ENCODE measurements around the gene ITPKB. TPM values are rescaled to one million over a fixed set of nuclear protein-coding genes. Genes with fewer than 3 reads are reported as not detected.
"Not testable (repeated sequence)": the region's sequence is repeated elsewhere in the genome, so short reads cannot be mapped to it uniquely, and the experiment has no call there.

The ITPKB gene
- total and polyA plus RNA-seq, 8 donors: 25.0 to 38.7 (median 32.6) TPM

DNA sequence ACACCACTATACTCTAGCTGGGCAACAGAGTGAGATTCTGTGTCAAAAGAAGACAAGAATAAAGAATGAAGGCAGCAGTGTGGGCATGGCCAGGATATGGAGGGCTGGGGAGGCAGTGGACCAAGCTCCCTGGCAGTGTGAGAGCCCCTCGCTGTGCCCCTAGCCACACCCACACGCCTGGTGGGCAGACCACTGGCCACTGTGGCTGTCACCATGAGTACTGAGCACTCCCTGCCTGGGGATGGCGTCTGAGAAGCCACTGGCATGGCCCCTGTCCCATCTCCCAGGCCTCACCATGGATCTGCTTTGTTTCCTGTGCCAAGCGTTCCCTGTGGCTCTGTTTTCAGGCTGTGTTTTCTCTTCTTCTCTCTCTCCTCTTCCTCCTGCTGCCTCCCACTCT lies 138.8 kb downstream of the ITPKB start:
- Histone ChIP-seq H3K36me3 (no peaks in the 10 kb centered on the region), H3K4me3 (no peak overlapping the region), H3K27ac (no peak overlapping the region), H3K27me3 (no peaks in the 10 kb centered on the region), H3K4me1 (peaks cover 3 to 14% of the 10 kb centered on the region in 2 donors), H3K9me3 (peaks cover 0 to 2% of the 10 kb centered on the region in 2 donors)
- DNase-seq: no peak
- TF ChIP-seq, protein P1, sequence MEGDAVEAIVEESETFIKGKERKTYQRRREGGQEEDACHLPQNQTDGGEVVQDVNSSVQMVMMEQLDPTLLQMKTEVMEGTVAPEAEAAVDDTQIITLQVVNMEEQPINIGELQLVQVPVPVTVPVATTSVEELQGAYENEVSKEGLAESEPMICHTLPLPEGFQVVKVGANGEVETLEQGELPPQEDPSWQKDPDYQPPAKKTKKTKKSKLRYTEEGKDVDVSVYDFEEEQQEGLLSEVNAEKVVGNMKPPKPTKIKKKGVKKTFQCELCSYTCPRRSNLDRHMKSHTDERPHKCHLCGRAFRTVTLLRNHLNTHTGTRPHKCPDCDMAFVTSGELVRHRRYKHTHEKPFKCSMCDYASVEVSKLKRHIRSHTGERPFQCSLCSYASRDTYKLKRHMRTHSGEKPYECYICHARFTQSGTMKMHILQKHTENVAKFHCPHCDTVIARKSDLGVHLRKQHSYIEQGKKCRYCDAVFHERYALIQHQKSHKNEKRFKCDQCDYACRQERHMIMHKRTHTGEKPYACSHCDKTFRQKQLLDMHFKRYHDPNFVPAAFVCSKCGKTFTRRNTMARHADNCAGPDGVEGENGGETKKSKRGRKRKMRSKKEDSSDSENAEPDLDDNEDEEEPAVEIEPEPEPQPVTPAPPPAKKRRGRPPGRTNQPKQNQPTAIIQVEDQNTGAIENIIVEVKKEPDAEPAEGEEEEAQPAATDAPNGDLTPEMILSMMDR (IDR thresholded peaks at IDR 0.05): no peak
- intact Hi-C loops (cut with DNase I): loop anchor here in 1 of 2 donors (10.0 kb wide), 1 partner anchor 175 kb away; no protein-coding TSS in a partner anchor
- ATAC-seq: no peak

DNA sequence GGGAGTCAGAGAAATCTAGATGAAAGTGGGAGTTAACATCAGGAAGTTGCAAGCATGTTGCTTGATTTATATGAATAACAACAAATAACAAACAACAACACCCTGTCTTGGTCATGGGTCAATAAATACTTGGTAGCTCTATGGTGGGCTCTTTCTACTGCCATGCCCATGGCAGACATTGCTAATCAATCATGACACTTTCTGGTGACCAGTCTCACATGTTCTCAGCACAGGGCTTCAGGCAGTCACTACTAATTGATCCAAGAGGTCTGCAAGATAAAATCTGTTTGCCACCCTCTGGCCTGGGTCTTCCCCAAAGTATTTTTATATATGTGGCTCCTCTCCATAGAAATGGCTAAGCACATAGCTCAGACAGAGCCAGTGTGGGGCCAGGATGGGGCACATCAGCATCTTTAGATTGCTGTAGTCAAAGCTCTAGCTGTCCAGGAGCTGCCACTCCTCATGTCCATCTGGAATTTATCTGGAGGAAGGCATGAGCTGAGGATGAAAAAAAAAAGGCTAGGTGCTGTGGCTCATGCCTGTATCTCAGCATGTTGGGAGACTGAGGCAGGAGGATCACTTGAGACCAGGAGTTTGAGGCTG lies 139.3 kb downstream of the ITPKB start:
- Histone ChIP-seq H3K27ac (no peak overlapping the region), H3K36me3 (no peaks in the 10 kb centered on the region), H3K27me3 (no peaks in the 10 kb centered on the region), H3K9me3 (peaks cover 0 to 2% of the 10 kb centered on the region in 2 donors), H3K4me3 (no peak overlapping the region), H3K4me1 (peaks cover 3 to 14% of the 10 kb centered on the region in 2 donors)
- ATAC-seq: no peak
- intact Hi-C loops (cut with DNase I): loop anchor here in 1 of 2 donors (10.0 kb wide), 1 partner anchor 175 kb away; no protein-coding TSS in a partner anchor
- TF ChIP-seq, protein P1 (IDR thresholded peaks at IDR 0.05): no peak
- DNase-seq: no peak

DNA sequence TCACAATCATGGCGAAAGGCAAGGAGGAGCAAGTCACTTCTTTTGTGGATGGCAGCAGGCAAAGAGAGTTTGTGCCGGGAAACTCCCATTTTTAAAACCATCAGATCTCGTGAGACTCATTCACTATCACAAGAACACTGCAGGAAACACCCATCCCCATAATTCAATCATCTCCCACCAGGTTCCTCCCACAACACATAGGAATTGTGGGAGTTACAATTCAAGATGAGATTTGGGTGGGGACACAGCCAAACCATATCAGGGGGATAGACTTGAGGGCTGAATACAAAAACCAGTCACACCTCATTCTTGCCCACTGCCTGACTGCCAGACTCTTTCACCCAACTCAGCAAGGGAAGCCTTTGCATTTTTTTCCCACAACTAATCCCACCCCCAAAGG lies 140.1 kb downstream of the ITPKB start:
- H3K27me3 ChIP-seq; DNase-seq; intact Hi-C loops (cut with DNase I); H3K4me3 ChIP-seq; H3K36me3 ChIP-seq; H3K9me3 ChIP-seq; ATAC-seq; H3K27ac ChIP-seq: not testable (repeated sequence)
- H3K4me1 ChIP-seq: peaks cover 3 to 14% of the 10 kb centered on the region in 2 donors

GRCh38 chr1:226598455-226598849 lies 140.6 kb downstream of the ITPKB start:
- Histone ChIP-seq H3K4me1 (peaks cover 3 to 9% of the 10 kb centered on the region in 2 donors), H3K9me3 (peaks cover 0 to 2% of the 10 kb centered on the region in 2 donors), H3K4me3 (no peak overlapping the region), H3K27ac (no peak overlapping the region), H3K36me3 (no peaks in the 10 kb centered on the region), H3K27me3 (no peaks in the 10 kb centered on the region)
- ATAC-seq (no peak), DNase-seq (no peak)
- TF ChIP-seq, protein P1 (IDR thresholded peaks at IDR 0.05): no peak
- intact Hi-C loops (cut with DNase I): no loop called here

GRCh38 chr1:226597616-226598454 lies 141.2 kb downstream of the ITPKB start:
- Histone ChIP-seq H3K4me1 (peaks cover 3 to 4% of the 10 kb centered on the region in 2 donors), H3K27me3 (no peaks in the 10 kb centered on the region), H3K9me3 (peaks cover 0 to 2% of the 10 kb centered on the region in 2 donors), H3K36me3 (no peaks in the 10 kb centered on the region), H3K4me3 (no peak overlapping the region), H3K27ac (no peak overlapping the region)
- intact Hi-C loops (cut with DNase I): no loop called here
- ATAC-seq: no peak
- DNase-seq: no peak
- TF ChIP-seq, protein P1 (IDR thresholded peaks at IDR 0.05): no peak

Measured in left lung (tissue), 10 donors.